NT2/D1 (cell line): ENCODE results near the gene SPRTN.
A peak's percentile ranks its signal among the peaks of the same experiment; 100 is the strongest.

ENCODE experiments used
- DNase-seq: peaks from one replicate; pipeline ENCODE4 v3.0.0-alpha.2; 2011; ENCODE audit warnings: low read depth, low spot score
- H3K27me3 ChIP-seq: 2 replicates; pipeline ENCODE4 v1.6.0; 2011; ENCODE audit warnings: mild to moderate bottlenecking; ENCODE audit not compliant: insufficient read length, insufficient read depth
- H3K36me3 ChIP-seq: 2 replicates; pipeline ENCODE4 v1.6.1; 2011; ENCODE audit warnings: mild to moderate bottlenecking, low read length, mixed read lengths; ENCODE audit not compliant: insufficient read depth, insufficient read length
- H3K4me1 ChIP-seq: 2 replicates; pipeline ENCODE4 v1.5.1; 2011; ENCODE audit not compliant: insufficient read depth, insufficient read length
- H3K4me3 ChIP-seq: 2 replicates; pipeline ENCODE4 v1.5.1; 2011; ENCODE audit warnings: low read depth; ENCODE audit not compliant: insufficient read length
- H3K9ac ChIP-seq: 2 replicates; pipeline ENCODE4 v1.6.0; 2011; ENCODE audit warnings: low read depth; ENCODE audit not compliant: insufficient read length
- H3K9me3 ChIP-seq: 2 replicates; pipeline ENCODE4 v1.5.1; 2011; ENCODE audit warnings: mild to moderate bottlenecking, low read length; ENCODE audit not compliant: insufficient read depth
- SUZ12 ChIP-seq: IDR thresholded peaks from 2 replicates; pipeline ENCODE4 v1.6.1; 2011; ENCODE audit not compliant: insufficient read length, insufficient read depth; ENCODE audit errors: extremely low read depth
- YY1 ChIP-seq: IDR thresholded peaks from 2 replicates; pipeline ENCODE4 v1.6.1; 2011; ENCODE audit not compliant: insufficient read length, insufficient read depth
- ZNF274 ChIP-seq: IDR thresholded peaks from 2 replicates; pipeline ENCODE4 v1.6.1; 2011; ENCODE audit warnings: mild to moderate bottlenecking, low read depth, low read length

The SPRTN gene

DNA sequence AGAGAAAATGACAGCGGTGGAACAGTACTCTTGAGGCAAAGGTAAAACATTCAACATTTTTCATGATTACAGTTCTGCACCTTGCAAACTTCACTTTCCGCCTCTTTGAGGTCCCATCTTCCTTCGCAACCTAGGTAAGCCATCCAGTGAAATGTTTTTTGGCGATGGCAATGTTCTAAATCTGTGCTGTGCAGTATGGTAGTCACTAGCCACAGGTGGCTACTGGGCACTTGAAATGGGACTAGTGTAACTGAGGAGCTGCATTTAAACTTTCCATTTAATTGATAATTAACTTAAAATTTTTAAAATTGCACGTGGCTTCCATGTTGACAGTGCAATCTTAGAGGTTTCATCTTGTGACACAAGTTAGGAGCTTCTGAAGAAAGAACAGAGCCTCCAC is 13.4 kb upstream of the SPRTN start:
- Histone ChIP-seq H3K27me3 (no peaks in the 10 kb centered on the region), H3K9ac (no peak overlapping the region), H3K9me3 (no peaks in the 10 kb centered on the region), H3K4me1 (no peaks in the 10 kb centered on the region), H3K36me3 (no peaks in the 10 kb centered on the region), H3K4me3 (no peak overlapping the region)
- no peak for DNase-seq
- TF ChIP-seq ZNF274 (no peak), SUZ12 (no peak), YY1 (no peak)

DNA sequence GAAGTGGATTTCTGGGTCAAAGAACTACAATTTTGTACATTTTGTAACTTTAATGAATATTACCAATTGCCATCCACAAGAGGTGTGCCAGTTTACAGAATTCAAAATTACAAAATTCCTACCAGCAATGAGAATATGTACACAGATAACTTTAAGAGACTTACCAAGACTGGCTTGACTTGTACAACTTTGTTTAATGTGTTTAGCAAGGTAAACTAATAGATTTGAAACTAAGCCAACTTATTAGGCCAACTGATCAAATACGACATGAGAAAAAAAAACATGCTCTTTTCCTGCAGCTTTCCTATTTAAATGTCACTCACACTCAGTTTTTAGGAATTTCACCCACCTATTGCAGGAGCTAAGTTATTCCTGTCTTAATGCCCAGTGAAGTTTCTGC is 11.8 kb upstream of the SPRTN start:
- Histone ChIP-seq H3K4me3 (no peak overlapping the region), H3K9ac (no peak overlapping the region), H3K4me1 (no peaks in the 10 kb centered on the region), H3K9me3 (no peaks in the 10 kb centered on the region), H3K27me3 (no peaks in the 10 kb centered on the region), H3K36me3 (no peaks in the 10 kb centered on the region)
- DNase-seq = no peak
- TF ChIP-seq ZNF274 (no peak), YY1 (no peak), SUZ12 (no peak)

DNA sequence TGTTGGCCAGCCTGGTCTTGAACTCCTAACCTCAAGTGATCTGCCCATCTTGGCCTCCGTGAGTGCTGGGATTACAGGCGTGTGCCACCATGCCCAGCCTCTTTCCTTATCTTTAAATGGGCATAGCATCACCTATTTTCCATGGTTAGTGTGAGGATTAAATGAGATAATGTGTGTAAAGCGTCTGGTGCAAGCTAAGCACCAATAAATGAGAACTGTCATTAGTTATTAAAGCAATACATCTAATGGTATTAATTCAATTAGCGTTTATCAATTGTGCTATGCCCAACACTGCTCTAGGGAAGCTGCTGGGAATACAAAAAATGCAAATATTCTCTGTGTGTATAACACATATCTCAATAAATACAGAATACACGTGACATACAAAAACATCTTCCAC is 10.5 kb upstream of the SPRTN start:
- no peak for DNase-seq
- H3K27me3 ChIP-seq = no peaks in the 10 kb centered on the region
- H3K36me3 ChIP-seq = no peaks in the 10 kb centered on the region
- H3K4me3 ChIP-seq = no peak overlapping the region
- no peak overlapping the region for H3K9ac ChIP-seq
- TF ChIP-seq ZNF274 (no peak), SUZ12 (no peak), YY1 (no peak)
- H3K4me1 ChIP-seq = no peaks in the 10 kb centered on the region
- H3K9me3 ChIP-seq = no peaks in the 10 kb centered on the region

DNA sequence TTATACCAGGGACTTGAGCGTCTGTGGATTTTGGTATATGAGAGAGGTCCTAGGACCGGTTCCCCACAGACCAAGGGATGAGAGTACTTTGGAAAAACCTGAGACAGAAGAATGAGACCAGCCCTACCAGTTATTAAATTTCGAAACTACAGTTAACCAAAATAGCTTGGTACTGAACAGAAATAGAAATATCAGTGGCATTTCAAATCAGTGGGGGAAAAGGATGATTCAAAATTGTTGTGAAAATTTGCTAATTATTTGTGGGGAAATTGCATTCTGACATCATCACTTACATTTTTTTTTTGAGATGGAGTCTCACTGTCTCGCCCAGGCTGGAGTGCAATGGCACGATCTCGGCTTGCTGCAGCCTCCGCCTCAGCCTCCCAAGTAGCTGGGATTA is 8.6 kb upstream of the SPRTN start:
- no peaks in the 10 kb centered on the region for H3K4me1 ChIP-seq
- peaks cover 6% of the 10 kb centered on the region for H3K36me3 ChIP-seq
- no peak overlapping the region for H3K9ac ChIP-seq
- TF ChIP-seq ZNF274 (no peak), SUZ12 (no peak), YY1 (no peak)
- H3K4me3 ChIP-seq = no peak overlapping the region
- no peaks in the 10 kb centered on the region for H3K27me3 ChIP-seq
- DNase-seq = no peak
- H3K9me3 ChIP-seq = no peaks in the 10 kb centered on the region

DNA sequence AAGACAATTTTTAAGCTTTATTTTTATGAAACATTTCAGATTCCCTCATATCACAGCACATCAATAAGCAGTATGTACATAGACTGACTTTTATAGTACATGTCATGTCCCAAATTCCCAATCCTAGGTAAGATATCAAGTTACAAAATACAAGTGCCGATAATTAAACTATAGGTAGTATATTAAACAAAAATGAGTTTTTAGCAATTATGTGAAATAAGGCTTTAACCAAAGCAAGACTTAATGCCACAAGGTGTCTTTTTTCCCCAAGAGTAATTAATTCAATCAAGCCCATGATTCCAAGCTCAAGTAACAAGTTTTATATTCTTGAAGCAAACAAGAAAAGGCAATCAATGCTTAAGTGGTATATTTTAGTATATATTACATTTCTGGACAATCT is 5.3 kb upstream of the SPRTN start:
- Histone ChIP-seq H3K36me3 (peaks cover 29% of the 10 kb centered on the region), H3K9me3 (no peaks in the 10 kb centered on the region), H3K4me1 (peaks cover 5% of the 10 kb centered on the region), H3K9ac (no peak overlapping the region), H3K4me3 (no peak overlapping the region), H3K27me3 (no peaks in the 10 kb centered on the region)
- TF ChIP-seq SUZ12 (no peak), YY1 (no peak), ZNF274 (no peak)
- DNase-seq = no peak

- no peaks in the 10 kb centered on the region for H3K9me3 ChIP-seq
- no peaks in the 10 kb centered on the region for H3K27me3 ChIP-seq
- H3K36me3 ChIP-seq = peaks cover 29% of the 10 kb centered on the region
- TF ChIP-seq YY1 = no peak
- no peak for TF ChIP-seq ZNF274
- no peak for TF ChIP-seq SUZ12
- peak overlapping the region; percentile 12 for H3K4me3 ChIP-seq
- peak overlapping the region; percentile 9 for H3K9ac ChIP-seq
- no peak for DNase-seq
- peaks cover 5% of the 10 kb centered on the region for H3K4me1 ChIP-seq
Observed at GRCh38 chr1:231334079-231334666, 3.9 kb upstream of the SPRTN start.

GRCh38 chr1:231334952-231335351 is 3.1 kb upstream of the SPRTN start:
- DNase-seq = no peak
- no peak for TF ChIP-seq ZNF274
- TF ChIP-seq YY1 = no peak
- no peak for TF ChIP-seq SUZ12
- H3K4me3 ChIP-seq = peak overlapping the region; percentile 12
- H3K27me3 ChIP-seq = no peaks in the 10 kb centered on the region
- H3K36me3 ChIP-seq = peaks cover 34% of the 10 kb centered on the region
- H3K9me3 ChIP-seq = no peaks in the 10 kb centered on the region
- peaks cover 5% of the 10 kb centered on the region for H3K4me1 ChIP-seq
- no peak overlapping the region for H3K9ac ChIP-seq
